IPS-18a (cell line): ENCODE measurements around the gene DAZAP2.

Source experiments
- H3K27ac ChIP-seq: one replicate; pipeline ENCODE4 v1.5.1; 2013; ENCODE audit warnings: low read length
- H3K27me3 ChIP-seq: one replicate; pipeline ENCODE4 v1.6.1; 2013; ENCODE audit warnings: mild to moderate bottlenecking, low read length; ENCODE audit not compliant: control insufficient read depth, insufficient read depth
- H3K36me3 ChIP-seq: one replicate; pipeline ENCODE4 v1.6.1; 2013; ENCODE audit warnings: low read depth, low read length; ENCODE audit not compliant: control insufficient read depth
- H3K4me1 ChIP-seq: one replicate; pipeline ENCODE4 v1.6.1; 2013; ENCODE audit warnings: low read depth, low read length; ENCODE audit not compliant: control insufficient read depth
- H3K4me3 ChIP-seq: one replicate; pipeline ENCODE4 v1.5.1; 2013; ENCODE audit warnings: low read length
- H3K9ac ChIP-seq: one replicate; pipeline ENCODE4 v1.6.1; 2013; ENCODE audit warnings: mild to moderate bottlenecking, low read length, moderate library complexity
- H3K9me3 ChIP-seq: one replicate; pipeline ENCODE4 v1.6.1; 2013; ENCODE audit warnings: low read depth, low read length; ENCODE audit not compliant: control insufficient read depth

DAZAP2 gene

GRCh38 chr12:51238510-51239334 lies at the start of gene DAZAP2:
Gene DAZAP2 (plus strand): TSS chr12:51238826. CDS start chr12:51238908, 82 bp downstream.
- Histone ChIP-seq H3K9ac (peak within 1 kb of the TSS; percentile 99), H3K4me3 (peak within 1 kb of the TSS; percentile 100), H3K27me3 (no peaks in the 10 kb centered on the region), H3K27ac (peak within 1 kb of the TSS; percentile 99), H3K9me3 (no peaks in the 10 kb centered on the region), H3K36me3 (peaks cover 34% of the 10 kb centered on the region), H3K4me1 (peaks cover 12% of the 10 kb centered on the region)

GRCh38 chr12:51189790-51190355 lies 48.8 kb upstream of the DAZAP2 start:
- Histone ChIP-seq H3K27me3 (no peaks in the 10 kb centered on the region), H3K4me1 (no peaks in the 10 kb centered on the region), H3K36me3 (no peaks in the 10 kb centered on the region), H3K4me3 (no peak overlapping the region), H3K27ac (no peak overlapping the region), H3K9me3 (no peaks in the 10 kb centered on the region), H3K9ac (no peak overlapping the region)

- Histone ChIP-seq H3K27ac (no peak overlapping the region), H3K27me3 (no peaks in the 10 kb centered on the region), H3K9ac (no peak overlapping the region), H3K36me3 (no peaks in the 10 kb centered on the region), H3K4me1 (no peaks in the 10 kb centered on the region), H3K9me3 (no peaks in the 10 kb centered on the region), H3K4me3 (no peak overlapping the region)
Observed at GRCh38 chr12:51190820-51191219, 47.8 kb upstream of the DAZAP2 start.

- Histone ChIP-seq H3K9me3 (no peaks in the 10 kb centered on the region), H3K36me3 (no peaks in the 10 kb centered on the region), H3K27me3 (no peaks in the 10 kb centered on the region), H3K4me3 (no peak overlapping the region), H3K4me1 (no peaks in the 10 kb centered on the region), H3K9ac (no peak overlapping the region), H3K27ac (no peak overlapping the region)
Observed at GRCh38 chr12:51191516-51192283, 46.9 kb upstream of the DAZAP2 start.

GRCh38 chr12:51192284-51192671 lies 46.3 kb upstream of the DAZAP2 start:
- H3K9me3 ChIP-seq = no peaks in the 10 kb centered on the region
- no peak overlapping the region for H3K4me3 ChIP-seq
- no peak overlapping the region for H3K9ac ChIP-seq
- no peak overlapping the region for H3K27ac ChIP-seq
- H3K36me3 ChIP-seq = no peaks in the 10 kb centered on the region
- no peaks in the 10 kb centered on the region for H3K27me3 ChIP-seq
- no peaks in the 10 kb centered on the region for H3K4me1 ChIP-seq

GRCh38 chr12:51195841-51196240 lies 42.8 kb upstream of the DAZAP2 start:
- no peaks in the 10 kb centered on the region for H3K36me3 ChIP-seq
- H3K27ac ChIP-seq = no peak overlapping the region
- H3K4me1 ChIP-seq = no peaks in the 10 kb centered on the region
- no peaks in the 10 kb centered on the region for H3K9me3 ChIP-seq
- H3K9ac ChIP-seq = no peak overlapping the region
- H3K4me3 ChIP-seq = no peak overlapping the region
- H3K27me3 ChIP-seq = no peaks in the 10 kb centered on the region

GRCh38 chr12:51196547-51196946 lies 42.1 kb upstream of the DAZAP2 start:
- Histone ChIP-seq H3K9ac (no peak overlapping the region), H3K27ac (no peak overlapping the region), H3K36me3 (no peaks in the 10 kb centered on the region)

GRCh38 chr12:51197736-51198567 lies 40.7 kb upstream of the DAZAP2 start:
- Histone ChIP-seq H3K4me1 (no peaks in the 10 kb centered on the region), H3K4me3 (no peak overlapping the region), H3K27ac (no peak overlapping the region), H3K36me3 (no peaks in the 10 kb centered on the region), H3K27me3 (no peaks in the 10 kb centered on the region), H3K9me3 (no peaks in the 10 kb centered on the region), H3K9ac (no peak overlapping the region)

More at GRCh38 chr12:51196547-51196946, 42.1 kb upstream of the DAZAP2 start:
- Histone ChIP-seq H3K4me3 (no peak overlapping the region), H3K4me1 (no peaks in the 10 kb centered on the region), H3K9me3 (no peaks in the 10 kb centered on the region), H3K27me3 (no peaks in the 10 kb centered on the region)

- no peak overlapping the region for H3K27ac ChIP-seq
- no peaks in the 10 kb centered on the region for H3K36me3 ChIP-seq
- no peaks in the 10 kb centered on the region for H3K4me1 ChIP-seq
- H3K4me3 ChIP-seq = no peak overlapping the region
- no peaks in the 10 kb centered on the region for H3K27me3 ChIP-seq
- H3K9ac ChIP-seq = no peak overlapping the region
- H3K9me3 ChIP-seq = no peaks in the 10 kb centered on the region
Observed at GRCh38 chr12:51198568-51199365, 39.9 kb upstream of the DAZAP2 start.

- Histone ChIP-seq H3K4me3 (no peak overlapping the region), H3K36me3 (no peaks in the 10 kb centered on the region), H3K27ac (no peak overlapping the region), H3K9ac (no peak overlapping the region), H3K27me3 (no peaks in the 10 kb centered on the region), H3K9me3 (no peaks in the 10 kb centered on the region), H3K4me1 (no peaks in the 10 kb centered on the region)
Observed at GRCh38 chr12:51199366-51199945, 39.2 kb upstream of the DAZAP2 start.
